ENCODE measurements around the gene SEL1L.
"Not testable (repeated sequence)": the region's sequence is repeated elsewhere in the genome, so short reads cannot be mapped to it uniquely, and the experiment has no call there.

The SEL1L gene

GRCh38 chr14:81533536-81534343 lies at the start of gene SEL1L:
Gene SEL1L, minus strand, starts transcription at chr14:81533853. Its CDS starts 109 bp downstream, at chr14:81533744.
- FAIRE-seq = peak; percentile 89

GRCh38 chr14:81582420-81582819 lies 48.8 kb upstream of the SEL1L start:
- DNase-seq (ENCODE audit: low spot score) (no peak), FAIRE-seq (no peak)

More at GRCh38 chr14:81533536-81534343, at the start of gene SEL1L:
- DNase-seq (ENCODE audit: low spot score) = peak; percentile 94

GRCh38 chr14:81579115-81579514 lies 45.5 kb upstream of the SEL1L start:
- no peak for FAIRE-seq
- DNase-seq (ENCODE audit: low spot score) = no peak

- no peak for FAIRE-seq
These were observed 37.8 kb upstream of the SEL1L start for GRCh38 chr14:81571437-81571836.

DNA sequence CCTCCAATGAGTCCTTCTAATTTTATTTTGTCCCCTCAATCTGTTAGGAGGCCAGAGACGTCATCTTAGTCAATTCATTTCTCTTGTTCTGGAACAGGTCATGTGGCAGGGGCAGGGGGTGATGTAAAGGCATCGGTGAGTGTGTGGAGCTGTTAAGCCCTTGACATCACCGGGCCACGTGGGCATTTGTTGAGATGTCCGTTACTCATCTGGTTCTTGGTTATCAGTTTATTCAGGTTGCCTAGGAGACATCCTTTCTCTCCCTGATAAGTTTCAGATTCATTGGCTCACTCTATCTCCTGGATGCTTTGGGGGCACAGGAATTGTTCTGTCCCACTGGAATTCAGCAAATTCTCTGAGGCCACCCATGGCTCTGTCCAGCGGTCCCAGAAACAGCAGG lies 33.6 kb upstream of the SEL1L start:
- no peak for DNase-seq (ENCODE audit: low spot score)

More at GRCh38 chr14:81571437-81571836, 37.8 kb upstream of the SEL1L start:
- DNase-seq (ENCODE audit: low spot score) = no peak

GRCh38 chr14:81565441-81566290 lies 32.0 kb upstream of the SEL1L start:
- FAIRE-seq (no peak), DNase-seq (ENCODE audit: low spot score) (no peak)

More for the DNA sequence above, 33.6 kb upstream of the SEL1L start:
- no peak for FAIRE-seq

DNA sequence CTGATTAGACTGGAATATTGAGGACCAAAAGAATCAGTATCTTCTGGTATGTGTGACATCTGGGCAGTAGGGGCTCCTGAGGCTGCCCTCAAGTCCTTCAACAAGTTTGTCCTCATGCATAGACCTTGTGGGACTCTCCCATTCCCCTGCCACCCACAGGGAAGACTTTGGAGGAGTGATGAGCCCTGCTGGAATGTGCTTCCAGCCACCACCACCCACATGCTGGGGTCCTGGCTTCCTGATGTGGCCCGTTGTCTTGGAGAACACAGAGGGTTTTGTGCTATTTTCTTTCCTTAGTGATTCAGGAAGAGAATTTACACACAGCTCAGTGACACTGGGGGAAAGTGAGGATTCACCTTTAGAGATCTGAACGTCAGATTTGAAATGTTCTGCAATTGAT lies 29.2 kb upstream of the SEL1L start:
- DNase-seq (ENCODE audit: low spot score) = no peak
- no peak for FAIRE-seq

GRCh38 chr14:81561084-81561775 lies 27.6 kb upstream of the SEL1L start:
- FAIRE-seq (no peak), DNase-seq (ENCODE audit: low spot score) (no peak)

GRCh38 chr14:81559385-81559784 lies 25.7 kb upstream of the SEL1L start:
- no peak for FAIRE-seq

GRCh38 chr14:81557146-81557545 lies 23.5 kb upstream of the SEL1L start:
- no peak for DNase-seq (ENCODE audit: low spot score)
- no peak for FAIRE-seq

More at GRCh38 chr14:81559385-81559784, 25.7 kb upstream of the SEL1L start:
- no peak for DNase-seq (ENCODE audit: low spot score)

- no peak for DNase-seq (ENCODE audit: low spot score)
- FAIRE-seq = no peak
These were observed 22.0 kb upstream of the SEL1L start for GRCh38 chr14:81555684-81556083.

GRCh38 chr14:81555051-81555450 lies 21.4 kb upstream of the SEL1L start:
- DNase-seq (ENCODE audit: low spot score) = no peak
- no peak for FAIRE-seq

- FAIRE-seq (no peak), DNase-seq (ENCODE audit: low spot score) (no peak)
These were observed 17.8 kb upstream of the SEL1L start for GRCh38 chr14:81551471-81551870.

DNA sequence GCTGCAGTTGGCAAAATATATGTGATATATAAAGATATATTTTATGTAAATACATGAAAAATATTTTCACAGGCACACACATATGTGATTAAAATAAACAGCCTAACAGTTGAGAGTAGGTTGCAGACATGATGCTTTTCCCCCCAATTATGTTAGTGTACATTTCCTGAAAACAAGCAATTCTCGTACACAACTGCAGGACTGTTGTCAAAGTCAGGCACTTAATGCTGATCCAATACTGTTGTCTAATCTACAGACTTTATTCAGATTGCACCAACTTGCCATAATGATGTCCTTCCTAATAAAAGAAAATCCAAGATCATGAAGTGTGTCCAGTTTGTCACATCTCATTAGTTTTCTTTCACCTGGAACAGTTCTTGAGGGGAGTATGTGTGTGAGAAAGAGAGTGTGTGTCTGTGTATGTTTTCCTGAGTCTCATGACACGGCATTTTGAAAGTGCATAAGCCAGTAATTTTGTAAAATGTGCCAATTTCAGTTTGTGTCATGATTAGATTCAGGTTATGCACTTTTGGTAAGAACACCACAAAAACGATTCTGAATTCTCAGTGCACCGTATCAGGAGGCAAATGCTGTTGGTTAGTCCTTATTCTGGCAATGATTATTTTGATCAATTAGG lies 16.5 kb upstream of the SEL1L start:
- no peak for FAIRE-seq

GRCh38 chr14:81541206-81541605 lies 7.6 kb upstream of the SEL1L start:
- not testable (repeated sequence) for DNase-seq (ENCODE audit: low spot score); FAIRE-seq

More for the DNA sequence above, 16.5 kb upstream of the SEL1L start:
- no peak for DNase-seq (ENCODE audit: low spot score)

- no peak for FAIRE-seq
- no peak for DNase-seq (ENCODE audit: low spot score)
These were observed 3.5 kb upstream of the SEL1L start for GRCh38 chr14:81537193-81537592.

DNA sequence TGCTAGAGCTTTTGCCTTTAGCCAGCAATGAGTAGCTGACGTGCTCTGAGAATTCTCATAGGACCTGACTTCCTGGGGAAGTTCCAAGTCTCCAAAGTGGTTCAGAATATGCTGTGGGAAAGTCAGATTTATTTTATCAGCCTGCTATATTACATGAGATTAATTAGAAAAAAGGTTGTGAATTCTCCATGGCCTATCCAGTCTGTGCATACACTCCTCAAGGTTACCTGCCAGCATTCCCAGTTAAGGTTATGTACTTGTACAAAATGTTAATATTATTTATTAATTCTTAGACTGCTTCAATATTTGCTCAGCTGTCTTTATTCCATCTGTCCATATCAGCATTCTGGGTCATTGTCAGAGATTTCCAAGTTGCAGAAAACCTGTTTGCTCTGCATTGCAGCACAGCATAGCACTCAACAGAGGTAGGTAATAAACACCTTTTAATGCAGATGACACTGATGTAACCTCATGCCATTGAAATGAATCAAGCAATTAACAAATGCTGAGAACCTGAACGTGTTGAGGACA lies 2.7 kb upstream of the SEL1L start:
- DNase-seq (ENCODE audit: low spot score) (no peak), FAIRE-seq (no peak)

GRCh38 chr14:81535396-81536164 lies 1.9 kb upstream of the SEL1L start:
- FAIRE-seq (no peak), DNase-seq (ENCODE audit: low spot score) (no peak)

- DNase-seq (ENCODE audit: low spot score) (no peak), FAIRE-seq (no peak)
These were observed 939 bp upstream of the SEL1L start for GRCh38 chr14:81534510-81535074.

GRCh38 chr14:81533212-81533535 lies 479 bp downstream of the SEL1L start:
- FAIRE-seq (no peak), DNase-seq (ENCODE audit: low spot score) (no peak)

All from RCC 7860 (cell line).